K562 (cell line): ENCODE measurements around the gene HES4. TPM values are rescaled to one million over a fixed set of nuclear protein-coding genes. Genes with fewer than 3 reads are reported as not detected.

Experiments used
- BRD4 ChIP-seq: fragments of 200-600 bp; sonication (generic); IDR thresholded peaks from 2 replicates; pipeline ENCODE4 v1.6.1; 2017; ENCODE audit warnings: inconsistent platforms
- DDX20 ChIP-seq: fragments of 450-650 bp; IDR thresholded peaks from 2 replicates; pipeline ENCODE4 v1.6.1; 2016; ENCODE audit warnings: missing genetic modification characterization, low read depth, mild to moderate bottlenecking, missing compliant biosample characterization, moderate library complexity
- DPF2 ChIP-seq: fragments of 450-650 bp; IDR thresholded peaks from 2 replicates; pipeline ENCODE4 v1.6.1; 2016
- HINFP ChIP-seq: fragments of 450-650 bp; conservative IDR thresholded peaks from 2 replicates; pipeline ENCODE4 v1.6.1; 2016; ENCODE audit warnings: missing genetic modification characterization, low read depth, mild to moderate bottlenecking, control low read depth, missing compliant biosample characterization
- RAD21 ChIP-seq, 2 experiments: fragments of 250-450 bp in 1 of 2; fragments of 450-650 bp in 1 of 2; sonication (Bioruptor Pico) in 1 of 2; formaldehyde crosslinking in 1 of 2; IDR thresholded peaks in 1 of 2; conservative IDR thresholded peaks in 1 of 2; 2 replicates each; pipeline versions ENCODE4 v1.4.0 to v1.8.0; 2020 to 2022; ENCODE audit warnings: mild to moderate bottlenecking in 2 of 2, moderate library complexity in 1 of 2
- RBM25 ChIP-seq: fragments of 200-400 bp; formaldehyde crosslinking; IDR thresholded peaks from 2 replicates; pipeline ENCODE4 v1.6.1; 2018; ENCODE audit warnings: low read length, low read depth, moderate library complexity; ENCODE audit not compliant: severe bottlenecking
- SAP30 ChIP-seq: fragments of 200-600 bp; sonication (generic); IDR thresholded peaks from 2 replicates; pipeline ENCODE4 v1.6.1; 2012; ENCODE audit warnings: borderline replicate concordance, low read depth, mild to moderate bottlenecking, moderate library complexity, low read length, control low read depth, inconsistent platforms; ENCODE audit not compliant: insufficient read depth, poor library complexity, severe bottlenecking
- YBX1 ChIP-seq: fragments of 450-650 bp; IDR thresholded peaks from 2 replicates; pipeline ENCODE4 v1.7.1; 2016; ENCODE audit warnings: mild to moderate bottlenecking
- ZNF764 ChIP-seq: fragments of 250-450 bp; sonication (Bioruptor Pico); IDR thresholded peaks from 2 replicates; pipeline ENCODE4 v1.4.0; 2020; ENCODE audit warnings: low read depth, mild to moderate bottlenecking, moderate library complexity
- polyA plus RNA-seq, 8 experiments: library from polyadenylated mRNA; depleted of rRNA in 4 of 8; stranded (reverse) in 5 of 8; unstranded in 3 of 8; fragments of >200 nt; fragmentation: Nextera tagmentation in 2 of 8; fragmentation: Illumina TruSeq in 1 of 8; extraction: Ambion mirVana in 2 of 8; extraction: Trizol in 1 of 8; gene quantifications; 2 replicates each; pipeline versions ENCODE4 v1.2.1 to v1.2.3, GENCODE V29; 2011 to 2014; ENCODE audit warnings: inconsistent platforms in 1 of 8, missing spikeins in 1 of 8
- total RNA-seq, 7 experiments: library from RNA; depleted of rRNA in 6 of 7; stranded (reverse); fragments of >200 nt in 6 of 7; fragmentation: Illumina TruSeq in 2 of 7; extraction: Trizol in 2 of 7; gene quantifications; 2 replicates each; pipeline versions ENCODE4 v1.2.1 to v1.2.3, GENCODE V29; 2011 to 2021; ENCODE audit warnings: low replicate concordance in 1 of 7
- TF ChIP-seq, protein P1 (sequence below): IDR thresholded peaks from 2 replicates; pipeline ENCODE4 v1.6.1; 2011; ENCODE audit warnings: borderline replicate concordance, low read depth, mild to moderate bottlenecking, moderate library complexity, low read length; ENCODE audit not compliant: insufficient read depth, poor library complexity, severe bottlenecking

HES4 gene
- total and polyA plus RNA-seq, 9 of the 15 experiments (the other 6 are each of a cell fraction or from before 2014, with no cell fraction given) = 0.21 to 43.7 (median 5.3) TPM; not detected in 2

DNA sequence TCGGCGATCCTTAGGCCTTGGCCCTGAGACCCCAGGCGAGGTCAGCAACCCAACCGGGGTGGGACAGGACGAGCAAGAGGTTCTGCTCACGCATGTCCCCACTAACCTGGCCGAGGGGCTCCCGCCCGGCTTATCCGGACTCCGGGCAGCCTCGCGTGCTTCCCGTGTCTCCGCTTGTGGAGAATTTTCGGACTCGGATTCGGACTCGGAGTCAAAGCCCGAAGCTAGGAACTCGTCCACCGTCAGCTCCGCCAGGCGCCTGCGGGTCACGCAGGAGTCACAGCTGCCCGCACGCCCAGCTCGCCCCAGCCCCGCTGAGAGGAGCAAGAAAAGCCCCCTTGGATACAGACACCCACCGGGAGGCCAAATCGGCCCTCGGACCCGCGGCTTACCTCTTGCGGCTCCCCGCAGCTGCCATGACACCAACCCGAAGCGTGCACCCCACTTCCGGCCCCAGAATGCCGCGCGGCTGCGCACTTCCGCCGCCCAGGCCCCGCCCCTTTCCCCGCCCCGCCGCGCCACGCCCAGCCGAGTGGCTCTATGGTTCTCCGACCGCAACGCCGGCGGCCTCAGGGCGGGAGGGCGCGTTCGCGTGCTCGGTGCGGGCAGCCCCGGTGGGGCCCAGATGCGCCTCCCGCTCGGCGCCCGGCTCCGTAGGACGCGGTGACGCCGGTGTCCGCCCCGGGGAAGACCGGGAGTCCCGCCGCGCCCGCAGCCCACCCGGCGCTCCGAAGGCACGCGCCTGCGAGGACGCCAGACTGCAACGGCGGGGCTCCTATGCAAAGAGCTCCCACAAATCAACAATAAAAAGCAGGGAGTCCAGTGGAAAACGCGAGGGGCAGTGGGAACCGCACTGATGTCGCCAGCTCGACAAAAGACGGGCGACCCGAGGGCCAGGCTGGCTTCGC, 40.8 kb downstream of the HES4 start, which contains the start of gene NOC2L (continued):
- TF ChIP-seq YBX1 (no peak), HINFP (tag) (no peak), SAP30 (peak; percentile 94), ZNF764 (CRISPR knock-in tag) (no peak), BRD4 (no peak), RBM25 (no peak), DDX20 (no peak), DPF2 (no peak), RAD21 (CRISPR knock-in tag; conservative IDR thresholded peaks at IDR 0.05 in 1 of 2, IDR thresholded peaks at IDR 0.05 in 1 of 2) (no peak)
- TF ChIP-seq, protein P1, sequence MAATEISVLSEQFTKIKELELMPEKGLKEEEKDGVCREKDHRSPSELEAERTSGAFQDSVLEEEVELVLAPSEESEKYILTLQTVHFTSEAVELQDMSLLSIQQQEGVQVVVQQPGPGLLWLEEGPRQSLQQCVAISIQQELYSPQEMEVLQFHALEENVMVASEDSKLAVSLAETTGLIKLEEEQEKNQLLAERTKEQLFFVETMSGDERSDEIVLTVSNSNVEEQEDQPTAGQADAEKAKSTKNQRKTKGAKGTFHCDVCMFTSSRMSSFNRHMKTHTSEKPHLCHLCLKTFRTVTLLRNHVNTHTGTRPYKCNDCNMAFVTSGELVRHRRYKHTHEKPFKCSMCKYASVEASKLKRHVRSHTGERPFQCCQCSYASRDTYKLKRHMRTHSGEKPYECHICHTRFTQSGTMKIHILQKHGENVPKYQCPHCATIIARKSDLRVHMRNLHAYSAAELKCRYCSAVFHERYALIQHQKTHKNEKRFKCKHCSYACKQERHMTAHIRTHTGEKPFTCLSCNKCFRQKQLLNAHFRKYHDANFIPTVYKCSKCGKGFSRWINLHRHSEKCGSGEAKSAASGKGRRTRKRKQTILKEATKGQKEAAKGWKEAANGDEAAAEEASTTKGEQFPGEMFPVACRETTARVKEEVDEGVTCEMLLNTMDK = no peak
